ENCODE measurements around the gene HECTD4. TPM values are rescaled to one million over a fixed set of nuclear protein-coding genes. Genes with fewer than 3 reads are reported as not detected.
A peak's percentile ranks its signal among the peaks of the same experiment; 100 is the strongest.

Gene HECTD4
- total RNA-seq (10 to 100 TPM; 51.8 to 61.3 TPM), polyA plus RNA-seq (1 to 10 TPM in 1 of 2 donors, under 1 TPM in 1; 0.75 to 6.7 TPM)

DNA sequence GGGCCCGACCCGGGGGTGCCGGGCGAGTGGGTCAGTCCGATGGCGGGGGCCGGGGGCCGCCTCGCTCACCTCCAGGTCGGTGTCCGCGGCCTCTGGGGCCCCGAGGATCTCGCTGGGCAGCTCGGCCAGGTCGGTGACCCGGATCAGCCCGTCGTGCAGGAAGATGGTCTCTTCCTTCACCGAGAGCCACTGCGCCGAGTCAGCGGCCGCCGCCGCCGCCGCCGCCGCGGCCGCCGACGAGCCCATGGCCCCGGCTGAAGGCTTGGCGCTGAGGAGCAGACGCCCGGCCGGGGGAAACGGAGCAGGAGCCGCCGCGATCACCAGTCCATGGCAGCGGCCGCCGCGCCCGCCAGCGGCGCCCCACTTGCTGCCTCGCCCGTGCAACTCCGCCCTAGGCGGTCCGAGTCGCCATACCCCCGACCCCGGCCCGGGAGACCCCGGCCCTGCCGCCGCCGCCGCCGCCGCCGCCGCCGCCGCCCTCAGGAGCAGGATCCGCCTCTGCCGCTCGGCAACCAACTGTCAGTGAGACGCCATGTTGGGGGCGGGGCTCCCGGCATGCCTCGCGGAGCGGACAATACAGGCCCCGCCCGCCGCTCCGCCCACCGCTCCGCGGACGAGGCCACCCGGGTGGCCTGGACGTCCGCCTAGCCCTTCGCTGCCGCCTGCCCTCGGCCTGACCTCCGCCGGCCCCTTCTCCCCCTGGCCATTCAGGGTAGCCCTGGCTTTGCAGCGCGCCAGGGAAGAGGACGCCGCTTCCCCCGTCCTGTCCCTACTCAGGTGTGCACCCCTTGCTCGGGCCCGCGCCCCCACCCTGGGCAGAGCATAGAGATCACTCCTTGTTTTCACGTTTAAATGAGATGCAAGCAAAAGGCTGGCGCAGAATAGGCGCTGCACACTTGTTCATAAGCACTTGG lies at the start of gene HECTD4:
TSS of gene HECTD4 (minus strand) at position 549 of the 914 bp plus-strand sequence. CDS start at position 246, 303 bp downstream.
- intact Hi-C loops (cut with micrococcal nuclease) = loop anchor here (1.0 to 10.0 kb wide), 2 partner anchors 27 to 277 kb away; partner anchors contain the start of genes NAA25 and RPL6
- Histone ChIP-seq H3K4me3 (ENCODE audit: low read length in 2 of 2) (peak within 1 kb of the TSS; percentile 73 to 94), H3K27ac (ENCODE audit: low read depth, low read length) (peak within 1 kb of the TSS; percentile 59), H3K9me3 (ENCODE audit: control insufficient read depth in 1 of 2, low read length in 2 of 2) (no peaks in the 10 kb centered on the region), H3K4me1 (ENCODE audit: insufficient read depth, low read length) (peaks cover 18% of the 10 kb centered on the region), H3K27me3 (ENCODE audit: insufficient read depth, low read length) (no peaks in the 10 kb centered on the region), H3K36me3 (ENCODE audit: insufficient read depth, low read length) (no peaks in the 10 kb centered on the region)
- Mint-ChIP-seq H3K36me3 (peaks cover 0 to 9% of the 10 kb centered on the region in 2 donors), H3K9me3 (no peaks in the 10 kb centered on the region), H3K4me1 (peaks cover 17 to 26% (median 22%) of the 10 kb centered on the region in 4 donors), H3K27ac (peak within 1 kb of the TSS; percentile 86 to 95 (median 94)), H3K27me3 (no peaks in the 10 kb centered on the region), H3K4me3 (peak within 1 kb of the TSS; percentile 92 to 96 (median 96))
- CTCF ChIA-PET (ENCODE audit: partially characterized antibody) = interaction anchor here (1.2 kb wide), 1 partner anchor 72 kb away, joined by 3 read pairs; no protein-coding TSS in a partner anchor
- peak; percentile 87 to 91 (median 88) for DNase-seq
- POLR2A ChIA-PET (ENCODE audit: partially characterized antibody) = no interaction called here

DNA sequence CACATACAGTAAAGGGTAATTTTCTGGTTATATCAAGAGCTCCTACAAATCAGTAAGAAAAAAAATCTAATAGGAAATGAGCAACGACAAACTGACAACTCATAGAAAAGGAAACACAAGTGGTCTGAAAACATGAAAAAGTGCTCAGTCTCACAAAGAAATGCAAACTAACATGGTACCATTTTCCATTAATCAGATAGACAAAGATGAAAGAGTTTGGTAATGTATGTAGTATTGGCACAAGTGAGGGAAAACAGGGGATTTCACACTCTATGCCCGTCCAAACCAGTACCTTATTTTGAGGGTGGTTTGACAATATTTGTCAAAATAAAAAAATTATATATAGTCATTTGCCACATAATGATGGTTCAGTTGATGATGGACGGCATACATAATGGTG lies 49.7 kb upstream of the HECTD4 start:
- H3K36me3 Mint-ChIP-seq = peaks cover 4 to 9% of the 10 kb centered on the region in 2 donors
- no peaks in the 10 kb centered on the region for H3K9me3 Mint-ChIP-seq
- Histone ChIP-seq H3K4me1 (ENCODE audit: insufficient read depth, low read length) (peaks cover 21% of the 10 kb centered on the region), H3K9me3 (ENCODE audit: control insufficient read depth in 1 of 2, low read length in 2 of 2) (no peaks in the 10 kb centered on the region), H3K27me3 (ENCODE audit: insufficient read depth, low read length) (no peaks in the 10 kb centered on the region), H3K36me3 (ENCODE audit: insufficient read depth, low read length) (no peaks in the 10 kb centered on the region), H3K27ac (ENCODE audit: low read depth, low read length) (no peak overlapping the region), H3K4me3 (ENCODE audit: low read length in 2 of 2) (no peak overlapping the region)
- ChIA-PET CTCF (ENCODE audit: partially characterized antibody) (interaction anchor here (0.6 kb wide), 1 partner anchor 86 kb away, joined by 3 read pairs; no protein-coding TSS in a partner anchor), POLR2A (ENCODE audit: partially characterized antibody) (no interaction called here)
- peak overlapping the region in 4 of 7 donors; percentile 5 to 46 (median 12) for H3K27ac Mint-ChIP-seq
- intact Hi-C loops (cut with micrococcal nuclease) = no loop called here
- H3K4me1 Mint-ChIP-seq = peaks cover 22 to 40% (median 33%) of the 10 kb centered on the region in 4 donors
- H3K27me3 Mint-ChIP-seq = no peaks in the 10 kb centered on the region
- H3K4me3 Mint-ChIP-seq = peak overlapping the region in 1 of 8 donors; percentile 59
- DNase-seq = no peak

DNA sequence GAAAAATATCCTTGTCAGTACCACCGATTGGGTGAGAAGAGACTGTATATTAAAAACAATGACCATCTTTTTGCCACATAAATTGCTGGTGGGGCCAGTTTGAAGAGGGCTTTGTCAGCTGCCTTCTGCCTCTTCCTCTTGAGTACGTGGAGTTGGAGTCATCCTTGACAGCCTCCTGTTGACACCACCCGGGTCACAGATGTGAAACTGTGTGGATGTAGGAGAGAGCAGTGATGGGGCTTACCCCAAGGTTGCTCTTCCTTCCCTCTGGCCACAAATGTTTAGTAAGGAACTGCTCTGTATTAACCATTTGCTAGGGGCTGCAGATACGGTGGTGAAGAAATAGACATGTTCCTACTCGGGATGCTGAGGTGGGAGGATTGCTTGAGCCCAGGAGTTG lies 48.7 kb upstream of the HECTD4 start:
- ChIA-PET POLR2A (ENCODE audit: partially characterized antibody) (no interaction called here), CTCF (ENCODE audit: partially characterized antibody) (no interaction called here)
- Histone ChIP-seq H3K36me3 (ENCODE audit: insufficient read depth, low read length) (no peaks in the 10 kb centered on the region), H3K27ac (ENCODE audit: low read depth, low read length) (no peak overlapping the region), H3K27me3 (ENCODE audit: insufficient read depth, low read length) (no peaks in the 10 kb centered on the region), H3K4me3 (ENCODE audit: low read length in 2 of 2) (no peak overlapping the region), H3K9me3 (ENCODE audit: control insufficient read depth in 1 of 2, low read length in 2 of 2) (no peaks in the 10 kb centered on the region), H3K4me1 (ENCODE audit: insufficient read depth, low read length) (peaks cover 23% of the 10 kb centered on the region)
- H3K27ac Mint-ChIP-seq = peak overlapping the region in 6 of 7 donors; percentile 8 to 87 (median 48)
- no peaks in the 10 kb centered on the region for H3K9me3 Mint-ChIP-seq
- H3K4me3 Mint-ChIP-seq = peak overlapping the region in 5 of 8 donors; percentile 17 to 59 (median 32)
- peaks cover 23 to 43% (median 34%) of the 10 kb centered on the region in 4 donors for H3K4me1 Mint-ChIP-seq
- intact Hi-C loops (cut with micrococcal nuclease) = no loop called here
- no peak for DNase-seq
- H3K27me3 Mint-ChIP-seq = no peaks in the 10 kb centered on the region
- peaks cover 4 to 9% of the 10 kb centered on the region in 2 donors for H3K36me3 Mint-ChIP-seq

GRCh38 chr12:112427760-112428159 lies 45.5 kb upstream of the HECTD4 start:
- H3K4me3 Mint-ChIP-seq = peak overlapping the region in 1 of 8 donors; percentile 11
- no peaks in the 10 kb centered on the region for H3K27me3 ChIP-seq (ENCODE audit: insufficient read depth, low read length)
- CTCF ChIA-PET (ENCODE audit: partially characterized antibody) = interaction anchor here (1.2 to 1.7 kb wide), 2 partner anchors 16 to 20 kb away, joined by 5 read pairs; no protein-coding TSS in a partner anchor
- H3K27ac Mint-ChIP-seq = no peak overlapping the region
- H3K36me3 Mint-ChIP-seq = peaks cover 4 to 14% of the 10 kb centered on the region in 2 donors
- H3K27me3 Mint-ChIP-seq = no peaks in the 10 kb centered on the region
- no peaks in the 10 kb centered on the region for H3K9me3 ChIP-seq (ENCODE audit: control insufficient read depth in 1 of 2, low read length in 2 of 2)
- DNase-seq = no peak
- peaks cover 33 to 53% (median 41%) of the 10 kb centered on the region in 4 donors for H3K4me1 Mint-ChIP-seq
- peaks cover 44% of the 10 kb centered on the region for H3K4me1 ChIP-seq (ENCODE audit: insufficient read depth, low read length)
- H3K36me3 ChIP-seq (ENCODE audit: insufficient read depth, low read length) = no peaks in the 10 kb centered on the region
- intact Hi-C loops (cut with micrococcal nuclease) = no loop called here
- no peak overlapping the region for H3K27ac ChIP-seq (ENCODE audit: low read depth, low read length)
- no peaks in the 10 kb centered on the region for H3K9me3 Mint-ChIP-seq
- no peak overlapping the region for H3K4me3 ChIP-seq (ENCODE audit: low read length in 2 of 2)
- POLR2A ChIA-PET (ENCODE audit: partially characterized antibody) = no interaction called here

- Mint-ChIP-seq H3K27me3 (no peaks in the 10 kb centered on the region), H3K36me3 (peaks cover 0 to 9% of the 10 kb centered on the region in 2 donors), H3K4me1 (peaks cover 33 to 56% (median 42%) of the 10 kb centered on the region in 4 donors), H3K27ac (peak overlapping the region in 2 of 7 donors; percentile 25 to 53), H3K4me3 (peak overlapping the region in 1 of 8 donors; percentile 17), H3K9me3 (no peaks in the 10 kb centered on the region)
- H3K4me3 ChIP-seq (ENCODE audit: low read length in 2 of 2) = no peak overlapping the region
- intact Hi-C loops (cut with micrococcal nuclease) = no loop called here
- H3K4me1 ChIP-seq (ENCODE audit: insufficient read depth, low read length) = peaks cover 50% of the 10 kb centered on the region
- ChIA-PET CTCF (ENCODE audit: partially characterized antibody) (interaction anchor here (1.2 to 1.7 kb wide), 2 partner anchors 9 to 14 kb away, joined by 4 to 5 read pairs; no protein-coding TSS in a partner anchor), POLR2A (ENCODE audit: partially characterized antibody) (interaction anchor here (0.7 kb wide), 1 partner anchor 584 kb away, joined by 3 read pairs; the partner anchor contains the start of gene MAPKAPK5)
- H3K9me3 ChIP-seq (ENCODE audit: control insufficient read depth in 1 of 2, low read length in 2 of 2) = no peaks in the 10 kb centered on the region
- H3K27me3 ChIP-seq (ENCODE audit: insufficient read depth, low read length) = no peaks in the 10 kb centered on the region
- H3K27ac ChIP-seq (ENCODE audit: low read depth, low read length) = no peak overlapping the region
- no peak for DNase-seq
- no peaks in the 10 kb centered on the region for H3K36me3 ChIP-seq (ENCODE audit: insufficient read depth, low read length)
Observed at GRCh38 chr12:112425582-112426382, 43.6 kb upstream of the HECTD4 start.

GRCh38 chr12:112424126-112424525 lies 41.9 kb upstream of the HECTD4 start:
- H3K27ac ChIP-seq (ENCODE audit: low read depth, low read length) = no peak overlapping the region
- ChIA-PET POLR2A (ENCODE audit: partially characterized antibody) (no interaction called here), CTCF (ENCODE audit: partially characterized antibody) (interaction anchor here (0.7 kb wide), 1 partner anchor 483 kb away, joined by 4 read pairs; no protein-coding TSS in a partner anchor)
- H3K27ac Mint-ChIP-seq = peak overlapping the region in 3 of 7 donors; percentile 11 to 62 (median 32)
- H3K36me3 Mint-ChIP-seq = peaks cover 0 to 14% of the 10 kb centered on the region in 2 donors
- H3K4me3 ChIP-seq (ENCODE audit: low read length in 2 of 2) = no peak overlapping the region
- H3K27me3 Mint-ChIP-seq = no peaks in the 10 kb centered on the region
- peaks cover 59% of the 10 kb centered on the region for H3K4me1 ChIP-seq (ENCODE audit: insufficient read depth, low read length)
- intact Hi-C loops (cut with micrococcal nuclease) = no loop called here
- H3K4me3 Mint-ChIP-seq = peak overlapping the region in 2 of 8 donors; percentile 7 to 26
- peaks cover 0 to 2% (median 0%) of the 10 kb centered on the region in 8 donors for H3K9me3 Mint-ChIP-seq
- H3K27me3 ChIP-seq (ENCODE audit: insufficient read depth, low read length) = no peaks in the 10 kb centered on the region
- no peaks in the 10 kb centered on the region for H3K9me3 ChIP-seq (ENCODE audit: control insufficient read depth in 1 of 2, low read length in 2 of 2)
- no peak for DNase-seq
- no peaks in the 10 kb centered on the region for H3K36me3 ChIP-seq (ENCODE audit: insufficient read depth, low read length)
- peaks cover 41 to 68% (median 51%) of the 10 kb centered on the region in 4 donors for H3K4me1 Mint-ChIP-seq

Measured in CD4-positive, alpha-beta memory T cell (primary cell).